Measurements from ENCODE around the gene MZB1. TPM values are rescaled to one million over a fixed set of nuclear protein-coding genes. Genes with fewer than 3 reads are reported as not detected.

Gene MZB1
- polyA plus RNA-seq, 1 experiment, result not detected

DNA sequence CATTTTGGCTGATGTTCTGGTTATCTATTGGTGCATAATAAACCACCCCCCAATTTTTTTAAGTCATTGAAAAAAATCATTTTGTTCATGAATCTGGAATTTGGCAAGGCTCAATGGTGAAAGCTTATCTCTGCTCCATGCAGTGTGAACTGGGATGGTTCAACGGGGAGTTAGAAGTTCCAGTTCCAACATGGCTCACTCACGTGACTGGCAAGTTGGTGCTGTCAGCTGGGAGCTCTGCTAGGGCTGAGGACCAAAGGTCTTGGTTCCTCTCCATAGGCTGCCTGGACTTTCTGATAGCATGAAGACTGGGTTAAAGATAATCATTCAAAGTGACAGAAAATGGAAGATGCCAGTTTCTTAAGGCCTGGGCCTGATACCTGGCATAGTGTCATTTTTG is 17.2 kb upstream of the MZB1 start:
- no peak overlapping the region for H3K27ac ChIP-seq (ENCODE audit: low read depth, low read length)
- TF ChIP-seq, protein P1, sequence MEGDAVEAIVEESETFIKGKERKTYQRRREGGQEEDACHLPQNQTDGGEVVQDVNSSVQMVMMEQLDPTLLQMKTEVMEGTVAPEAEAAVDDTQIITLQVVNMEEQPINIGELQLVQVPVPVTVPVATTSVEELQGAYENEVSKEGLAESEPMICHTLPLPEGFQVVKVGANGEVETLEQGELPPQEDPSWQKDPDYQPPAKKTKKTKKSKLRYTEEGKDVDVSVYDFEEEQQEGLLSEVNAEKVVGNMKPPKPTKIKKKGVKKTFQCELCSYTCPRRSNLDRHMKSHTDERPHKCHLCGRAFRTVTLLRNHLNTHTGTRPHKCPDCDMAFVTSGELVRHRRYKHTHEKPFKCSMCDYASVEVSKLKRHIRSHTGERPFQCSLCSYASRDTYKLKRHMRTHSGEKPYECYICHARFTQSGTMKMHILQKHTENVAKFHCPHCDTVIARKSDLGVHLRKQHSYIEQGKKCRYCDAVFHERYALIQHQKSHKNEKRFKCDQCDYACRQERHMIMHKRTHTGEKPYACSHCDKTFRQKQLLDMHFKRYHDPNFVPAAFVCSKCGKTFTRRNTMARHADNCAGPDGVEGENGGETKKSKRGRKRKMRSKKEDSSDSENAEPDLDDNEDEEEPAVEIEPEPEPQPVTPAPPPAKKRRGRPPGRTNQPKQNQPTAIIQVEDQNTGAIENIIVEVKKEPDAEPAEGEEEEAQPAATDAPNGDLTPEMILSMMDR (IDR thresholded peaks at IDR 0.05; ENCODE audit: low read depth, low read length), result no peak
- ChIA-PET POLR2A (no interaction called here), CTCF (interaction anchor here (0.5 kb wide), 1 partner anchor 108 kb away, joined by 4 read pairs; no protein-coding TSS in a partner anchor)
- no peaks in the 10 kb centered on the region for H3K9me3 ChIP-seq (ENCODE audit: control insufficient read depth, insufficient read depth, low read length)
- no peak for DNase-seq (ENCODE audit: low read depth, low spot score)
- H3K4me3 ChIP-seq (ENCODE audit: low read depth, low read length), result no peak overlapping the region
- no peaks in the 10 kb centered on the region for H3K27me3 ChIP-seq (ENCODE audit: control insufficient read depth, insufficient read depth, low read length)

DNA sequence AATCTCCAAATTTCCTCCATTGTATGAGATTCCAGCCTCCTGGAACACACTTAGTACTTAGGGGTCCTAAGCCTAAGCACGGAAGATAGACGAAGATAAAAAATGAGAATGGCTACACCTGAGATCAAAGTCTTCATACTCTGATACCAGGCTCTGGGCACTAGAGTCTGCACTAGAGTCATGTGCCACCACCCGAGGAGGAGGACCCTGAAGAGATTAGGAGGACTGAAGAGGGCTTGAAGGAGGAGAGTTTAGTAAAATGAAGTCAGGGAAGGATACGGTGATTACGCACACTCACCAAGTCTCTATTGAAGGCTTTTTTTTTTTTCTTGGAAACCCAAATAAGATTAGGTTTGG is 14.7 kb upstream of the MZB1 start:
- ChIA-PET POLR2A (interaction anchor here (1.3 kb wide), 1 partner anchor 62 kb away, joined by 3 read pairs; the partner anchor contains the start of gene PAIP2), CTCF (interaction anchor here (1.3 to 1.8 kb wide), 2 partner anchors 11 to 19 kb away, joined by 3 to 6 read pairs; no protein-coding TSS in a partner anchor)
- TF ChIP-seq, protein P1 (IDR thresholded peaks at IDR 0.05; ENCODE audit: low read depth, low read length), result no peak
- peak overlapping the region; percentile 97 for H3K27ac ChIP-seq (ENCODE audit: low read depth, low read length)
- peak overlapping the region; percentile 33; the same call in 1 of the 2 replicates for H3K4me3 ChIP-seq (ENCODE audit: low read depth, low read length)
- H3K27me3 ChIP-seq (ENCODE audit: control insufficient read depth, insufficient read depth, low read length), result no peaks in the 10 kb centered on the region
- no peak for DNase-seq (ENCODE audit: low read depth, low spot score)
- H3K9me3 ChIP-seq (ENCODE audit: control insufficient read depth, insufficient read depth, low read length), result no peaks in the 10 kb centered on the region

DNA sequence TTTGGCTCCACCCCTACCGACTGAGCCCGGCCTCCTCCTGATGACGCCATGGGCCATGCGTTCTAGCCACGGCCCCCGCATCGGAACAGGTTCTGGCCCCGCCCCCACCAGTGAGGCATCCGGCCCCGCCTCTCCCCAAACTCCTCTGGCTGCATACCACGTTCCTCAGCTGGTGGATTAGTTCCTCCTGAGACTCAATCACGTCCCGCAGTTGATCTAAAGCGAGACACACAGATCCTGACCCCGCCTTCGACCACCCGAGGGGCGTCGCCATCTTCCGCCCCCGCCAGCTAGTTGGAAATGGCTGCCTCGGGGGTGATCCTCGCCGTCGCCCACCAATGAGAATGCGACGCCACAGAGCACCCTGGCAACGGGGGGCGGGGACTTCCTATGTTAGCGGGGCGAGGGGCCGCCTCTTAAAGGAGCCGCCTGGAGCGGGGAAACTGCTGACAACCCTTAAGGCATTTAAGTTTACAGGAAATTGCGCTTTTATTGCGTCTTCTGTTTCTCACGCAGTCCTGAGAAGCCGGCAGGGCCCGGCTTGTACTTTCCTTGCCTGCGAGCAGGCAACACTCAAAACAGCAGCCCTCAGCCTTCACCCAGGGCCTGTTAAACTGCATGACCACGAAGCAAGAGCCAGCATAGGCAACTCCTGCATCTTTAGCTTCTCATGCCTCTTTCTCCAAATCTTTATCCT is 14.2 kb upstream of the MZB1 start, which contains the start of gene SPATA24:
TSS of gene SPATA24 (minus strand) at position 303 of the 697 bp plus-strand sequence. CDS start at position 274, 29 bp downstream.
- ChIA-PET CTCF (interaction anchor here (0.7 to 1.8 kb wide), 3 partner anchors 10 to 62 kb away, joined by 3 to 6 read pairs (median 3); no protein-coding TSS in a partner anchor), POLR2A (interaction anchor here (0.7 to 1.3 kb wide), 2 partner anchors 62 to 111 kb away, joined by 3 to 6 read pairs; partner anchors contain the start of genes MATR3 and PAIP2)
- Histone ChIP-seq H3K27ac (ENCODE audit: low read depth, low read length) (peak within 1 kb of the TSS; percentile 97), H3K9me3 (ENCODE audit: control insufficient read depth, insufficient read depth, low read length) (no peaks in the 10 kb centered on the region), H3K4me3 (ENCODE audit: low read depth, low read length) (peak within 1 kb of the TSS; percentile 71), H3K27me3 (ENCODE audit: control insufficient read depth, insufficient read depth, low read length) (no peaks in the 10 kb centered on the region)
- peak; percentile 93 for DNase-seq (ENCODE audit: low read depth, low spot score)
- TF ChIP-seq, protein P1 (IDR thresholded peaks at IDR 0.05; ENCODE audit: low read depth, low read length), result no peak

DNA sequence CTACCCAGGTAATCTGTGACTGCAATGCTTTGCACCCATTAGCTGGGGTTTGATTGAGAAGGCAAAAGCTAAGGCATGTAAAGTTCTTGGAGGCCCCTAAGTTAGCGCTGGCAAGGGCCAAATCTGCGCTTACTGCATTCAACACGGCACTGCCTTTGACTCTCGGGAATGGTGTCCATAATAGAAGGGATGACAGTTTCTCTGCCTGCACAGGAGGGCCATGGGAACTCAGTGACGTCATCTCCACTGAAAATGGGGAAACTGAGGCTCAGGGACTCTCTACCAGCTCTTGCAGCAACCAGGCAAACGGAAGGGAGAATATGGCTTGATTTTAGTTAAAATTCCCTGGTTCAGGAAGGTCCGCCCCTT is 13.7 kb upstream of the MZB1 start:
- Histone ChIP-seq H3K4me3 (ENCODE audit: low read depth, low read length) (peak overlapping the region; percentile 71), H3K9me3 (ENCODE audit: control insufficient read depth, insufficient read depth, low read length) (no peaks in the 10 kb centered on the region), H3K27ac (ENCODE audit: low read depth, low read length) (peak overlapping the region; percentile 97), H3K27me3 (ENCODE audit: control insufficient read depth, insufficient read depth, low read length) (no peaks in the 10 kb centered on the region)
- ChIA-PET POLR2A (interaction anchor here (0.7 to 1.3 kb wide), 2 partner anchors 61 to 110 kb away, joined by 3 to 6 read pairs; partner anchors contain the start of genes MATR3 and PAIP2), CTCF (interaction anchor here (0.7 to 1.8 kb wide), 4 partner anchors 10 to 810 kb away, joined by 3 to 6 read pairs (median 3); no protein-coding TSS in a partner anchor)
- no peak for DNase-seq (ENCODE audit: low read depth, low spot score)
- TF ChIP-seq, protein P1 (IDR thresholded peaks at IDR 0.05; ENCODE audit: low read depth, low read length), result no peak
